PC-3 (cell line): ENCODE results near the gene NTM.
"Not testable (repeated sequence)": the region's sequence is repeated elsewhere in the genome, so short reads cannot be mapped to it uniquely, and the experiment has no call there.

Source experiments
- EZH2 ChIP-seq: fragments of 300-600 bp; sonication (generic); IDR thresholded peaks from one replicate; pipeline ENCODE4 v1.6.1; 2017; ENCODE audit warnings: antibody characterized with exemption, mild to moderate bottlenecking, low read length; ENCODE audit not compliant: unreplicated experiment
- EZH2phosphoT487 ChIP-seq: fragments of 300-600 bp; sonication (generic); IDR thresholded peaks from 2 replicates; pipeline ENCODE4 v1.6.1; 2018; ENCODE audit warnings: mild to moderate bottlenecking, antibody characterized with exemption, low read length, borderline replicate concordance
- TF ChIP-seq, protein P1 (sequence below): fragments of 300-600 bp; sonication (generic); conservative IDR thresholded peaks from 2 replicates; pipeline ENCODE4 v1.5.1; 2017; ENCODE audit warnings: antibody characterized with exemption, low read depth, mild to moderate bottlenecking, low read length

DNA sequence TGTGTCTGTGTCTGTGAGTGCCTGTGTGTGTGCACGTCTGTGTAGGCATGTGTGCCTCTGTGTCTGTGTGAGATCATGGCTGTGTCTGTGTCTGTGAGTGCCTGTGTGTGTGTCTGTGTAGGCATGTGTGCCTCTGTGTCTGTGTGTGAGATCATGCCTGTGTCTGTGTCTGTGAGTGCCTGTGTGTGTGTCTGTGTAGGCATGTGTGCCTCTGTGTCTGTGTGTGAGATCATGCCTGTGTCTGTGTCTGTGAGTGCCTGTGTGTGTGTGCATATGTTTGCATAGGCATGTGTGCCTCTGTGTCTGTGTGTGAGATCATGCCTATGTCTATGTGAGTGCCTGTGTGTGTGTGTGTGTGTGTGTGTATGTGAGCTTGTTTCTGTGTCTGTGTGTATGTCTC is 310.0 kb downstream of the NTM start:
- TF ChIP-seq, protein P1, sequence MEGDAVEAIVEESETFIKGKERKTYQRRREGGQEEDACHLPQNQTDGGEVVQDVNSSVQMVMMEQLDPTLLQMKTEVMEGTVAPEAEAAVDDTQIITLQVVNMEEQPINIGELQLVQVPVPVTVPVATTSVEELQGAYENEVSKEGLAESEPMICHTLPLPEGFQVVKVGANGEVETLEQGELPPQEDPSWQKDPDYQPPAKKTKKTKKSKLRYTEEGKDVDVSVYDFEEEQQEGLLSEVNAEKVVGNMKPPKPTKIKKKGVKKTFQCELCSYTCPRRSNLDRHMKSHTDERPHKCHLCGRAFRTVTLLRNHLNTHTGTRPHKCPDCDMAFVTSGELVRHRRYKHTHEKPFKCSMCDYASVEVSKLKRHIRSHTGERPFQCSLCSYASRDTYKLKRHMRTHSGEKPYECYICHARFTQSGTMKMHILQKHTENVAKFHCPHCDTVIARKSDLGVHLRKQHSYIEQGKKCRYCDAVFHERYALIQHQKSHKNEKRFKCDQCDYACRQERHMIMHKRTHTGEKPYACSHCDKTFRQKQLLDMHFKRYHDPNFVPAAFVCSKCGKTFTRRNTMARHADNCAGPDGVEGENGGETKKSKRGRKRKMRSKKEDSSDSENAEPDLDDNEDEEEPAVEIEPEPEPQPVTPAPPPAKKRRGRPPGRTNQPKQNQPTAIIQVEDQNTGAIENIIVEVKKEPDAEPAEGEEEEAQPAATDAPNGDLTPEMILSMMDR, result not testable (repeated sequence)
- TF ChIP-seq EZH2, EZH2phosphoT487: not testable (repeated sequence)
